ENCODE measurements around the gene SMPD2. TPM values are rescaled to one million over a fixed set of nuclear protein-coding genes. Genes with fewer than 3 reads are reported as not detected.

The SMPD2 gene, protein sequence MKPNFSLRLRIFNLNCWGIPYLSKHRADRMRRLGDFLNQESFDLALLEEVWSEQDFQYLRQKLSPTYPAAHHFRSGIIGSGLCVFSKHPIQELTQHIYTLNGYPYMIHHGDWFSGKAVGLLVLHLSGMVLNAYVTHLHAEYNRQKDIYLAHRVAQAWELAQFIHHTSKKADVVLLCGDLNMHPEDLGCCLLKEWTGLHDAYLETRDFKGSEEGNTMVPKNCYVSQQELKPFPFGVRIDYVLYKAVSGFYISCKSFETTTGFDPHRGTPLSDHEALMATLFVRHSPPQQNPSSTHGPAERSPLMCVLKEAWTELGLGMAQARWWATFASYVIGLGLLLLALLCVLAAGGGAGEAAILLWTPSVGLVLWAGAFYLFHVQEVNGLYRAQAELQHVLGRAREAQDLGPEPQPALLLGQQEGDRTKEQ
- 5.6 and 10.7 TPM in 2 replicates for total RNA-seq

DNA sequence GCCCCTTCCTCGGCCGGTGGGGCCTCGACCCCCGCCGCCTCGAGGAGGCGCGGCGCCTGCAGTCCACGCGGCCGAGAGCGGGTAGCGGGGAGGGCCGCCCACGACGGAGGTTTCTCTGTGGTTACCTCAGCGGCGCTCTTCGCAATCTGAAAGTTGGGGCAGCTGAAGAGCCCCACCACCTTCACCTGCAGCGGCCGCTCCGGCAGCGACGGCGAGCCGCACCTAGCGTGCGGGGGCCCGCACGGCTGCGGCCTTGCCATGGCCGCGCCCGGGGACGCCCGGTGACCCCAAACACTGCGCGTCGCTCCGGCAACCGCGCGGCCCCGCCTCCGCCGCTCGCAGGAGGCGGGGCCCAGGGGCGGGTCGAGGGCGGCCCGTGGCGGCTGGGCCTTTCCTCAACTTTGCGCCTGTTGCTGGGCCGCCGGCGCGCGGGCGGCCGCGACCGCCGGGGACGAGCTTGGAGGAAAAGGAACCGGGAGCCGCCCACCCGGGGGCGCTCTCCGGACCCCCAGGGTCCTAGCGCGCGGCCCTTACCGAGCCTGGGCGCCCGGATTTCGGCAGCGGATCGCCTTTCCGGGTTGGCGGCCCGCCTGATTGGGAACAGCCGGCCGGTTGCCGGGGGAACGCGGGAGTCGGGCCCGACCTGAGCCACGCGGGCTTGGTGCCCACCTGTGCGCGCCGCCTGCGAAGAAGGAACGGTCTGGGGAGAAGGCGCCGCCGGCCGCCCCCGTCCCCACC lies at the start of gene SMPD2, which contains the start of gene PPIL6:
TSS of gene SMPD2 (plus strand) at position 394 of the 738 bp plus-strand sequence. CDS start 398 bp downstream, outside the sequence.
TSS of gene PPIL6 (minus strand) at position 298 of the 738 bp plus-strand sequence. CDS start at position 260, 38 bp downstream.

DNA sequence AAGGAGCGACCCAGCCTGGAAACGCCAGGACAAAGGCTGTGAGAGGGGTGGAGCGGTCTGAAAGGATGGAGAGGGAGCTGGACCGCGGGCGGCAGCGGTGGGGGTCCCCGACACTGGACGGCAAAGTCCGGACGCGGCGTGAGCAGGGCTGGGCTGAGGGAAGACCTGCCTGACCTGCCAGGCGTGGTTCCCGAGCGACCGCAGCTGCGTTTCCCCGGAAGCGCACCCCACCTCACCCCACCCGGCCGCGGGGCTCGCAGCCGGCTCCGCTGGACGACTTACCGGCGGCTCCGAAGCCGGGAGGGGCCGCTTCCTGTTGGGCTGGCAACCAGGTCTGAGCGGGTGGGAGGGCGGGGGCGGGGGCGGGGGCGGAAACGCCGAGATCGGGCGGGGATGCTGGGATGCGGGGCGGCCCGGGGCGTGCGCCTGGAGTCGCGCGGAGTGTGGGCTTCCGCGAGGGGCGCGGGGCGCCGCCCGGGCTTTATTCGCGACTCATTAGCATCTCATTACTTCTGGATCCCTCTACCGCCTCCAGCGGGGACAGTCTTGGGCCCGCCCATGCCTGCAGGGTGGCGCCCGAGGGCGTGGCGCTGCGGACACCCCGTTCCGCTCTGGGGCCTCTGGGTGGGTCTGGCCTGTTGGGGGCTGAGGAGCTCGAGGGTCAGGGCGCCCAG lies 15.1 kb downstream of the SMPD2 start, which contains the start of gene MICAL1:
TSS of gene MICAL1 (minus strand) at position 336 of the 674 bp plus-strand sequence. CDS start 1,576 bp downstream, outside the sequence.

DNA sequence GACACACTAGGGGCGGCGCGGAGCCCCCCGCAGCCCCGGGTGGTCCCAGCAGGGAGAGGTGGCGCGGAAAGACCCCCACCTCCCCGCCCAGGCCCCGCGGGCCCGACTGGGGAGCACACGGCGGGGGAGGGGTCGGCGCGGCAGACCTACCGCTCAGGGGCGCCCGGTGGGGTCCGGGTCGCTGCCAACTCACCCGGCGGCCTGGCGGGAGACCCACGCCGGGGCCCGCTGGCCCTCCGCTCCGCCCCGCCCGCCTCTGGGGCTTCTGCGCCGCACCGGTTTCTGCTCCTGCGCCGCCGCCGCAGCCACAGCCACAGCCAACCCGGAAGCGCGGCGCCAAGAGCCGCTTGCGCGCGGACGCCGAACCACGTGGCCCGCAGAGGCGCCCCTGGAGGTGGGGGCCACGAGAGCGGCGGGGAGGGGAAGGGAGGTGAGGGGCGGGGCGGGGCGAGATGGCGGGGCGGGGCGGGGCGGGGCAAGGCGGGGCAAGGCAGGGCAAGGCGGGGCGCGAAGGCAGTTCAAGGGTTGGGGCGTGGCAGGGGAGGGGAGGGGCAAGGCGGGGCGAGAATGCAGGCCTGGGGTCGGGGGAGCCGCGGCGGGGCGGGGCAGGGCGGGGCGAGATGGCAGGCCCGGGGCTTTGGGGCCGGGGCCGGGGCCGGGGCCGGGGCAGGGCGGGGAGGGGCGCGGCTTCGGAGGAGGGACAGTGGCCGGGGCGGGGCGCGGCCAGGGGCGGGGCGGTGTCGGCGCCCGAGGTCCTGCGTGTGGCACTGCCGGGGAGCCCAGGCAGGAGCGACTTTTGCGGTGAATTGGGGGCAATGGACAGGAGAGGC lies 42.6 kb downstream of the SMPD2 start, which contains the start of gene ZBTB24:
TSS of gene ZBTB24 (minus strand) at position 315 of the 830 bp plus-strand sequence. CDS start 1,193 bp downstream, outside the sequence.

Other genes starting within 250 kb of the SMPD2 start
- 223 and 235 TPM in 2 replicates for gene CD164, start 58.3 kb upstream of the SMPD2 start, total RNA-seq
- gene PPIL6, start 96 bp upstream of the SMPD2 start, total RNA-seq, result 2.9 and 4.5 TPM in 2 replicates
- 52.6 and 85.3 TPM in 2 replicates for gene MICAL1, start 15.0 kb downstream of the SMPD2 start, total RNA-seq
- gene ZBTB24, start 42.5 kb downstream of the SMPD2 start, total RNA-seq, result 10.2 and 11.6 TPM in 2 replicates